GM21381 (cell line): ENCODE measurements around the gene FUZ.

ENCODE experiments used
- ATAC-seq: cut with Tn5 transposase; IDR thresholded peaks from one replicate; pipeline ENCODE4 v1.9.1; 2021; ENCODE audit warnings: mild to moderate bottlenecking, moderate library complexity; ENCODE audit not compliant: unreplicated experiment

Gene FUZ

GRCh38 chr19:49812997-49813861 lies at the start of gene FUZ:
Gene FUZ, minus strand, starts transcription at chr19:49813292. Its CDS starts 186 bp downstream, at chr19:49813106.
- peak; percentile 56 for ATAC-seq

DNA sequence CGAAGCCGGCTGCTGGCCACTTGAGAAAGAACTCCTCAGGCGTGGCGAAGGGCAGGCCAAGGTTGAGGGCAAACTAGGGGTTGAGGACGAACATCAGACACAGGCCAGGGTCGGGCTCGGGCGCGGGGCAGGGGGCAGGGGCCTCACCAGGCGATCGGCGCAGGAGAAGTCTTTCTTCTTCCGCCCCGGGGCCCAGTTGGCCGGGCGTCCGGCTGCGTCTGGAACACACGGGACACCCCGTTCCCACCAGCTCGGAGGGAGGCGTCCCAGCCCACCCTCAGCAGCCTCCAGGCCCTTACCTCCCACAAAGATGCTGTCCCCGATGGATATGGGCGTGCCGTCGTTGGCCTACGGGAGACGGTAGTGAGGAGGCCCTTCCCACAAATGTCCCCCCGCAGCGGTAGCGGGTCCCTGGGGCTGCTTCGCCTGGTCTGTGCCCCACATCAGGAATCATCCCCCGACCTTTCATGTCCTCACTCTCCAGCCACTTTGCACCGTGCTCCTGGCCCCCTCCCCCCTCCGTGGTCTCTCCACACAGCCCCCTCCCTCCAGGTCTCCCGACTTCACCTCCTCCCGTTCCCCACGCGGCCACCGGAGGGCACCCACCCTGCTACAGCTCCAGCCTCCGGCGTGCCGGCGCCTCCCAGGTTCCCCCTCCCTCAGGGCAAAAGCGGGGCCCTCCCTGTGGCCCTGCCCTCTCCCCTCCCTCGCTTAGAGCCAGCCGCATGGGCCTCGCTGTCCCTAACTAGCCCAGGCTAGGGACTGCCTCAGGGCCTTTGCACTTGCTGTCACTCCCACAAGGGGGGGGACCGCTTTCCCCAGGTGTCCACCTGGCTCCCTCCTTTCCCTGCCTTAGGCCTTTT lies 49.5 kb upstream of the FUZ start:
- no peak for ATAC-seq

- no peak for ATAC-seq
Observed at GRCh38 chr19:49861541-49862378, 48.7 kb upstream of the FUZ start.

GRCh38 chr19:49861107-49861506 lies 48.0 kb upstream of the FUZ start:
- ATAC-seq = no peak

- no peak for ATAC-seq
Observed at GRCh38 chr19:49860336-49861102, 47.4 kb upstream of the FUZ start.

DNA sequence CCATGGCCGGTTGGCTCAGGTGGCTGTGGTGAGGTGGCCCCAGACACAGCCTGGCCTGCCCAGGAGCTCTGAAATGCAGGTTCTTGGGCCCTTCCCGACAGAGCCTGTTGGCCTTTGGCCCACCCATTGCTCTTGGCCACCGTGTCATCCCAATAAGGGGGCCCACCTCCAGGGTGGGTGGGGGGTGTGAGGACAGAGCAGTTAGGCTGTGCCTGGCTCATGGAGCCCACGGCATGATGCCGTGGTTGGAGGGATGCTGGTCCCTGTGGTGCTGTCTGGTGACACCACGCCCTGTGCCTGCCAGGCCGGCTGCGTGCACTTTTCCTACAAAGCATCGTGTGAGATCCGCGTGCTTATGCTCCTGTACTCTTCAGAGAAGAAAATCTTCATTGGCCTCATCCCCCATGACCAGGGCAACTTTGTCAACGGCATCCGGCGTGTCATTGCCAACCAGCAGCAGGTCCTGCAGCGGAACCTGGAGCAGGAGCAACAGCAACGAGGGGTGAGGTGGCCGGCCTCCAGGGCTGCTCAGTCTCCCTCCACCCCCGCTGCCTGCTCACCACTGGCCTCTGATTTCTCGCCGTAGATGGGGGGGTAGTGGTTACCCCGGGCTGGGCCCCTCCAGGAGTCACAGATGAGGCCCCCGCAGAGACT lies 46.7 kb upstream of the FUZ start:
- no peak for ATAC-seq

- ATAC-seq = no peak
Observed at GRCh38 chr19:49858088-49858985, 45.2 kb upstream of the FUZ start.

DNA sequence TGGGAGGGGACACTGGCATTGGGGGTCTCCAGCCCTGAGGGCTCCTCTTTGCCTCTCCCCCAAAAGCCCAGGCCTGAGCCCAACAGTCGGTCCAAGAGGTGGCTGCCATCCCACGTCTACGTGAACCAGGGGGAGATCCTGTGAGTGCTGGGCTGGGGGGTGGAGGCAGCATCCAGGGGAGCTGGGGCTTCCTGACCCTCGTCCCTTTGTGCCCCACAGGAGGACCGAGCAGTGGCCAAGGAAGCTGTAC lies 44.7 kb upstream of the FUZ start:
- no peak for ATAC-seq

DNA sequence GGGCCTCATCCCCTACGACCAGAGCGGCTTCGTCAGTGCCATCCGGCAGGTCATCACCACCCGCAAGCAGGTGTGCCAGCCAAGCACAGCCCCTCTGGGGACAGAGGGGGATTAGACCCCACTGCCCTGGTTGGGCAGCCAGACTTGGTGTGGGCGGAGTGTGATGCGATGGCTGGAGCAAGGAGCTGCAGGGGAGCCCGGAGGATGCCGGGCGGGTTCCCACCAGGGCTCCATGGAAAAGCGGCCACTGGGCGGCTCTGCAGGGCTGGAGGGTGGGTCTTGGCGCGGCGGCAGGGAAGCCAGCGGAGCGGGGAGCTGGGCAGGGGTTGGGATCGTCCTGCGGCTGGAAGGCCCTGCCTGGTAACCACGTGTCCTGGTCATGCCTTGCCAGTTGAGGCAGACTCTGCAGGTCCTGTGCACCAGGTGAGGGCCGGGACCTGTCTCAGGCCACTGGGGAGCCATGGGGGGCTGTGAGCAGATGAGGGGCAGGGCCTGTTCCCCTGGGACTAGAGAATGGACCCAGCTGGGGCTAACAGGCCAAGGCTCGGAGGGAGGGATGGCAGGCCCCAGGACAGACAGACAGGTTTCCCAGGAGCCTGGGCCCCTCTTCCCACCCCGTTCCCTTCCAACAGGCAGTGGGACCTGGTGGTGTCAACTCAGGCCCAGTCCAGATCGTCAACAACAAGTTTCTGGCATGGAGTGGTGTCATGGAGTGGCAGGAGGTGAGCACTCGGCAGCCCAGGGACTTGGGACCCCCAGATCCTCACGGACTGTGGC lies 44.2 kb upstream of the FUZ start:
- ATAC-seq = no peak

- no peak for ATAC-seq
Observed at GRCh38 chr19:49856574-49857021, 43.5 kb upstream of the FUZ start.

DNA sequence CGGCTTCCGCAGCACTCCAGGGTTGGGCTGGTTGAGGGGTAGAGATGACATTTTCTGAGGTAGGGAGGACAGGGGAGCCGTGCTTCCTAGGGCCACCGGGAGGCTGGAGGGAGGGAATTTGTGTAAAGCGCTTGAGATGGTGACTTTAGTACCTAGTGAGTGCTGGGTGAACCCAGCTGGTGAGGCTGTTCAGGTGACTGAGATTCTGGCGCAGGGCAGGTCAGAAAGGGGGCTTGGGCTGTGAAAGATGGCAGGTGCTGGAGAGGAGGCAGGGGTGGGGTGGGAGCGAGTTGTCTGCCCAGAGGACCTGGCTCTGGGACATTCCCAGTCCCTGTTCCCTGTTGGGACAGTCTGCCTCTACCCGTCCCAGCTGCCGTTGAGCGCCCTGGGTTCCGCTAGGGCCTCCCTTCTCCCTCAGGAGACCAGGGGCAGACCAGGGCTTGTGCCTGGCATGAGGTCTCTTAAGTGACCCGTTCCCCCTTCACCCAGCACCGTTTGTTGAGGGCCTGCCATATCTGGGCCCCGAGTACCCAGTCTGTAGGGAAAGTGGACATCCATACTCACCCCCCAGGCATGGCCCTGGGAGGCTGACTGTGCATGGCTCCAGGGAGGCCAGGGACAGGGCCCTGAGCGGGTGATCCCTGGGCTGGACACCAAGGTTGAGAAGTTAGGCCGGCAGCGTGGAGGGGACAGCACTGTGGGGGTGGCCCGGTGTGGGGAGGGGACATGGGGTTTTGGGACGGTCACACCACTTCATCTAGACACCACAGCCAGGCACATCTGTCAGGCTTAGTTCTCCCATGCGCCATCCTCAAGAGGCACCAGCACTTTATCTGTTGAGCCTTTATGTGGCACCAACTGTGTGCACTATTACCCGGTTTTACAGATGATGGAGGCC lies 42.8 kb upstream of the FUZ start:
- no peak for ATAC-seq

- no peak for ATAC-seq
Observed at GRCh38 chr19:49855277-49855675, 42.2 kb upstream of the FUZ start.

DNA sequence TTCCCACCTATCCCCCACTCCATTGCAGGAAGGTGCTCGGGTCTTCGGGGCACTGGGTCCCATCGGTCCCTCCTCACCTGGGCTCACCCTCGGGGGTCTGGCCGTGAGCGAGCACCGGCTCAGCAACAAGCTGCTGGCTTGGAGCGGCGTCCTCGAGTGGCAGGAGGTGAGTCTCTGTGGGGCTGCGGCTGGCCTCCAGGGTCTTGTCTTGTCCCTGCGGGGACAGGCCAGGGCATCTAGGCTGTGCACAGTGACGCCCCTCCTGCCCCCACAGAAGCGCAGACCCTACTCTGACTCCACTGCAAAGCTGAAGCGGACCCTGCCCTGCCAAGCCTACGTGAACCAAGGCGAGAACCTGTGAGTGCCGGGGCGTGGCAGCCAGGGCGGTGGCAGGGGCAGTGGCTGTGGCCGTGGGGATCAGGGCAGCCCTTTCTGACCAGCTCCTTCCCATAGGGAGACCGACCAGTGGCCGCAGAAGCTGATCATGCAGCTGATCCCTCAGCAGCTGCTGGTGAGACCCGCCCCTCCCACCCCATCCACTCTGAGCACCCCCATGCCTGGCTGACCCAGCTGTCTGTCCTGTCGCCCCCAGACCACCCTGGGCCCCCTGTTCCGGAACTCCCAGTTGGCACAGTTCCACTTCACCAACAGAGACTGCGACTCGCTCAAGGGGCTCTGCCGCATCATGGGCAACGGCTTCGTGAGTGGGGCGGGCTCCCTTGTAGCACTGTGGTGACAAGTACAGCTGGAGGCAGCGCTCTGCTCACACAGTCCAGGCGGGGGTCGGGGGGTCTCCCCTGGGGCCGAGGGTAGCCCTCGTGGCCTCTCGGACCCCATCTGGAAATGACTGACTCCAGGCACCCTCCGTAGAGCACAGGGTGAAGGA lies 41.5 kb upstream of the FUZ start:
- ATAC-seq = no peak

GRCh38 chr19:49853852-49854377 lies 40.8 kb upstream of the FUZ start:
- ATAC-seq = no peak

DNA sequence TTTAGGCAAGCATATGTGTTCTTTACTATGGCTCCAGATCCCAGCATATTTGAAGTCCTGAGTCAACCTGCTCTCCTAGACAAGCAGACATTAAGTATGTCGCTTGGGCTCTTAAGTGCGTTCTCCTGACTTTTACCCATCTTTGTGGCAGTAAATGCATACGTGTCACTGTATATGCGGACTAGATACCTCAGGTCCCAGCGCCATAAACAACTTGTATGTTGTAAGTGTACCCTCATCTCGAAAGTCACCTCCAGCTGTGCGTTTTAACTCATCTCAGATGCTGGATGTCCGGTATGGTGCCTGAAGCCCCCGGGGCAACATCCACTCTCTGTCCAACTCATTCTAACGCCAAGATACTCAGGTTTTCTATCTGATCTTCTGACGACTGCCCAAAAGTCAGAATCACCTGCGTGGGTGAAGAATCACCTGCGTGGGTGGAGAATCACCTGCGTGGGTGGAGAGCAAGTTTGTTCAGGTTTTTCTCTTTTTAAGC lies 39.6 kb upstream of the FUZ start:
- no peak for ATAC-seq
